Keratinocyte (primary cell): ENCODE measurements around the gene LRRN2.

Experiments used
- EZH2 ChIP-seq: IDR thresholded peaks from one replicate; pipeline ENCODE4 v1.6.1; 2012; ENCODE audit warnings: inconsistent platforms, mild to moderate bottlenecking, low read length, moderate library complexity
- TF ChIP-seq, protein P1 (sequence below), 3 experiments: IDR thresholded peaks in 1 of 3; conservative IDR thresholded peaks in 1 of 3; optimal IDR thresholded peaks in 1 of 3; 2 replicates in 2 of 3; 3 replicates in 1 of 3; pipeline versions ENCODE3 to v1.5.1; 2011; ENCODE audit warnings: low read length in 3 of 3, mild to moderate bottlenecking in 3 of 3, moderate library complexity in 2 of 3, control low read depth in 1 of 3, inconsistent platforms in 1 of 3; ENCODE audit not compliant: insufficient read depth in 2 of 3; ENCODE audit errors: extremely low read depth in 1 of 3

DNA sequence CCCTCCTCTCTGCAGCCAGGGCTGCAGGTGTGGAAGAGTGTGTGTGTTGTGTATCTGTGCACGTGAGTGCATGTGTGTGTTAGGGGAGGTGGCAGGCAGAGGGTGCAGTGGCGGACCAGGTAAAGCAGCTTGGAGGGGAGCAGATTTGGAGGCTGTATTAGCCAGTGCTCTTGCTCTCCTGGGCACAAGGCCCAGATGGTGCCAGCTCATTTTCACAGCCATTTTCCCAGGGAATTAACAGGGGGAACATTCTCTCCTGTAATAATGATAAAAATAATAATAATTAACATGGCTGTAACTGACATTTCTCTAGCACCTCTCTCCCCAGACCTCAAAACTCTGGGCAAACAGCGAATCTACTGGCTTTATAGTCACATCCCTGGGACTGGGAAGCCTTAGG is 43.6 kb downstream of the LRRN2 start:
- TF ChIP-seq, protein P1, sequence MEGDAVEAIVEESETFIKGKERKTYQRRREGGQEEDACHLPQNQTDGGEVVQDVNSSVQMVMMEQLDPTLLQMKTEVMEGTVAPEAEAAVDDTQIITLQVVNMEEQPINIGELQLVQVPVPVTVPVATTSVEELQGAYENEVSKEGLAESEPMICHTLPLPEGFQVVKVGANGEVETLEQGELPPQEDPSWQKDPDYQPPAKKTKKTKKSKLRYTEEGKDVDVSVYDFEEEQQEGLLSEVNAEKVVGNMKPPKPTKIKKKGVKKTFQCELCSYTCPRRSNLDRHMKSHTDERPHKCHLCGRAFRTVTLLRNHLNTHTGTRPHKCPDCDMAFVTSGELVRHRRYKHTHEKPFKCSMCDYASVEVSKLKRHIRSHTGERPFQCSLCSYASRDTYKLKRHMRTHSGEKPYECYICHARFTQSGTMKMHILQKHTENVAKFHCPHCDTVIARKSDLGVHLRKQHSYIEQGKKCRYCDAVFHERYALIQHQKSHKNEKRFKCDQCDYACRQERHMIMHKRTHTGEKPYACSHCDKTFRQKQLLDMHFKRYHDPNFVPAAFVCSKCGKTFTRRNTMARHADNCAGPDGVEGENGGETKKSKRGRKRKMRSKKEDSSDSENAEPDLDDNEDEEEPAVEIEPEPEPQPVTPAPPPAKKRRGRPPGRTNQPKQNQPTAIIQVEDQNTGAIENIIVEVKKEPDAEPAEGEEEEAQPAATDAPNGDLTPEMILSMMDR (optimal IDR thresholded peaks at IDR 0.05 in 1 of 3, IDR thresholded peaks at IDR 0.05 in 1 of 3, conservative IDR thresholded peaks at IDR 0.05 in 1 of 3; ENCODE audit: extremely low read depth in 1 of 3, insufficient read depth in 2 of 3, low read length in 3 of 3) = no peak
- TF ChIP-seq EZH2 = no peak
